UCSD-AML1 (cell line): ENCODE data around the gene CTNNB1.
A peak's percentile ranks its signal among the peaks of the same experiment; 100 is the strongest.

Source experiments
- DNase-seq: peaks from one replicate; lab custom pipeline; 2025; ENCODE audit not compliant: unreplicated experiment; lab: John Stamatoyannopoulos, UW

Gene CTNNB1

GRCh38 chr3:41198950-41199865 is at the start of gene CTNNB1:
TSS of gene CTNNB1 (plus strand) at chr3:41199505. CDS start at chr3:41224069, 24,564 bp downstream.
- peak; percentile 93 for DNase-seq

- no peak for DNase-seq
Observed at GRCh38 chr3:41155834-41156233, 43.5 kb upstream of the CTNNB1 start.

- DNase-seq: no peak
Observed at GRCh38 chr3:41158947-41159346, 40.4 kb upstream of the CTNNB1 start.

- DNase-seq: no peak
Observed at GRCh38 chr3:41159588-41160189, 39.6 kb upstream of the CTNNB1 start.

- DNase-seq: no peak
Observed at GRCh38 chr3:41162541-41162940, 36.8 kb upstream of the CTNNB1 start.

GRCh38 chr3:41163006-41163405 is 36.3 kb upstream of the CTNNB1 start:
- no peak for DNase-seq

GRCh38 chr3:41163421-41163820 is 35.9 kb upstream of the CTNNB1 start:
- no peak for DNase-seq

- DNase-seq: no peak
Observed at GRCh38 chr3:41164777-41165176, 34.5 kb upstream of the CTNNB1 start.

- no peak for DNase-seq
Observed at GRCh38 chr3:41167722-41168497, 31.4 kb upstream of the CTNNB1 start.

- DNase-seq: no peak
Observed at GRCh38 chr3:41169023-41169422, 30.3 kb upstream of the CTNNB1 start.

GRCh38 chr3:41173926-41174885 is 25.1 kb upstream of the CTNNB1 start:
- no peak for DNase-seq

GRCh38 chr3:41175365-41175764 is 23.9 kb upstream of the CTNNB1 start:
- DNase-seq: no peak

- DNase-seq: no peak
Observed at GRCh38 chr3:41176596-41176995, 22.7 kb upstream of the CTNNB1 start.

GRCh38 chr3:41178576-41178975 is 20.7 kb upstream of the CTNNB1 start:
- DNase-seq: no peak

- DNase-seq: no peak
Observed at GRCh38 chr3:41180396-41180795, 18.9 kb upstream of the CTNNB1 start.

GRCh38 chr3:41182504-41183059 is 16.7 kb upstream of the CTNNB1 start:
- DNase-seq: no peak

- no peak for DNase-seq
Observed at GRCh38 chr3:41184394-41184793, 14.9 kb upstream of the CTNNB1 start.

GRCh38 chr3:41186297-41186696 is 13.0 kb upstream of the CTNNB1 start:
- no peak for DNase-seq

- no peak for DNase-seq
Observed at GRCh38 chr3:41188306-41188705, 11.0 kb upstream of the CTNNB1 start.
